ENCODE measurements around the gene OR52D1.

OR52D1 gene

DNA sequence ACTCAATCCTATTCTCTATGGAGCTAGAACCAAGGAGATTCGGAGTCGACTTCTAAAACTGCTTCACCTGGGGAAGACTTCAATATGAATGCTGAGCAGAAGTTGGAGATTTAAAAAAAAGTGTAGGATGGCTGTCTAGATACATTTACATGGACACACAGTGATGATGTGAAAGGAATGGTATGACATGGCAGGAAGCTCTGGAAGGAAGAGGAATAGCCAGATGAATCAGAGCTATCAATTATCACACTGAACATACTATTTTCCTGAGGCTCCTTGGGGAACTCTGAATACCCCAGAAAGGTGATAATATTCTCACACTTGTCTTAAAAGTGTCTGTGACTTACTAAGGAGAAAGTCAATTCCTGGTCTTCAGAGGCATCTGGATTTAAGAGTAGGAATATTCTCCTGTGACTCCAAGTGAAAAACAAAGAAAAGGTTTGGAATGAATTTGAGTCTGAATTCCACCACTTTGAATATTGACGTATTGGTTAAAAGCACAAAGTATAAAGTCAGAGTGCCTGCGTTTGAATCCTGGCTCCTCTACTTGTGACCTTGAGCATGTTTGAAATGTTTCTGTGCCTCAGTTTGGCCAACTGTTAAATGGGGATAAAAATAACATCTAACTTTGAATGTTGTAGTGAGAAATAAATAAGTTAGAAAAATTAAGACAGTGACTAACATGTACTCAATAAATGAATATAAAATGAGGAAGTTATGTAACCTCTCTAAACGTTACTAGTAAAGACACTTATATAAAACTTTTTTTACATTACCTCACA is 1.3 kb downstream of the OR52D1 start:
- H3K9ac ChIP-seq (ENCODE audit: low read length) = no peak overlapping the region
- H3K36me3 ChIP-seq (ENCODE audit: control insufficient read depth, insufficient read depth, low read length) = no peaks in the 10 kb centered on the region
- H3K27ac ChIP-seq (ENCODE audit: low read depth, low read length) = no peak overlapping the region
- H3K27me3 ChIP-seq (ENCODE audit: control insufficient read depth, insufficient read depth, low read length) = no peaks in the 10 kb centered on the region
- no peak overlapping the region for H3K4me3 ChIP-seq (ENCODE audit: low read length)
- no peaks in the 10 kb centered on the region for H3K4me1 ChIP-seq (ENCODE audit: control insufficient read depth, insufficient read depth, low read length)

- Histone ChIP-seq H3K4me3 (ENCODE audit: low read length) (no peak overlapping the region), H3K27me3 (ENCODE audit: control insufficient read depth, insufficient read depth, low read length) (no peaks in the 10 kb centered on the region), H3K36me3 (ENCODE audit: control insufficient read depth, insufficient read depth, low read length) (no peaks in the 10 kb centered on the region), H3K9ac (ENCODE audit: low read length) (no peak overlapping the region), H3K27ac (ENCODE audit: low read depth, low read length) (no peak overlapping the region), H3K4me1 (ENCODE audit: control insufficient read depth, insufficient read depth, low read length) (no peaks in the 10 kb centered on the region)
These were observed 11.2 kb downstream of the OR52D1 start for GRCh38 chr11:5499671-5500070.

GRCh38 chr11:5500393-5500801 is 11.9 kb downstream of the OR52D1 start:
- Histone ChIP-seq H3K9ac (ENCODE audit: low read length) (no peak overlapping the region), H3K27ac (ENCODE audit: low read depth, low read length) (no peak overlapping the region), H3K27me3 (ENCODE audit: control insufficient read depth, insufficient read depth, low read length) (no peaks in the 10 kb centered on the region), H3K4me3 (ENCODE audit: low read length) (no peak overlapping the region), H3K36me3 (ENCODE audit: control insufficient read depth, insufficient read depth, low read length) (no peaks in the 10 kb centered on the region), H3K4me1 (ENCODE audit: control insufficient read depth, insufficient read depth, low read length) (no peaks in the 10 kb centered on the region)

DNA sequence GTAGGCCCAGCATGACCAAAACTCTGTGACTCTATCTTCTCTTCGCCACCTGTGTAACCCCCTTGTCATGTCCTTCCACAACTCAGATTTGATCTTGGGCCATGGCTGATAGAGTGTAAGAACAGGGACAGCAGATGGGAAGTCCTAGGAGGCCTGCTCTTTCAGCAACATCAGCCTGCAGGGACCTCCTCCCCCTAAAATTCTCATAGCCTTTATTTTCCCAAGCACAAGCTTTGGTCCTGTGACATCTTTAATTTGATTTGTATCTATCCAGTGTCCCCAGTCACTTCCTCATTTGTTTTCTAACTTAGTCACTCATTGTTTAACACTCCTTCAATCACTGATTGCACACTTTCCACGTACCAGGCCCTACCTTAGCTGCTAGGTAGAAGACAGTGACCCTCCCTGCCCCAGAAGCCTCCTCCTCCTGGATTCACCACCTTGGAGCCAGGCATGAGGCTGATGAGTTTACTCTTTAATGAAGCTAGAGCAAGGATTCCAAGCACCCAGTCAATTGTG is 16.0 kb downstream of the OR52D1 start:
- H3K27me3 ChIP-seq (ENCODE audit: control insufficient read depth, insufficient read depth, low read length) = no peaks in the 10 kb centered on the region
- no peak overlapping the region for H3K4me3 ChIP-seq (ENCODE audit: low read length)
- no peak overlapping the region for H3K9ac ChIP-seq (ENCODE audit: low read length)
- H3K36me3 ChIP-seq (ENCODE audit: control insufficient read depth, insufficient read depth, low read length) = no peaks in the 10 kb centered on the region
- H3K4me1 ChIP-seq (ENCODE audit: control insufficient read depth, insufficient read depth, low read length) = no peaks in the 10 kb centered on the region
- no peak overlapping the region for H3K27ac ChIP-seq (ENCODE audit: low read depth, low read length)

DNA sequence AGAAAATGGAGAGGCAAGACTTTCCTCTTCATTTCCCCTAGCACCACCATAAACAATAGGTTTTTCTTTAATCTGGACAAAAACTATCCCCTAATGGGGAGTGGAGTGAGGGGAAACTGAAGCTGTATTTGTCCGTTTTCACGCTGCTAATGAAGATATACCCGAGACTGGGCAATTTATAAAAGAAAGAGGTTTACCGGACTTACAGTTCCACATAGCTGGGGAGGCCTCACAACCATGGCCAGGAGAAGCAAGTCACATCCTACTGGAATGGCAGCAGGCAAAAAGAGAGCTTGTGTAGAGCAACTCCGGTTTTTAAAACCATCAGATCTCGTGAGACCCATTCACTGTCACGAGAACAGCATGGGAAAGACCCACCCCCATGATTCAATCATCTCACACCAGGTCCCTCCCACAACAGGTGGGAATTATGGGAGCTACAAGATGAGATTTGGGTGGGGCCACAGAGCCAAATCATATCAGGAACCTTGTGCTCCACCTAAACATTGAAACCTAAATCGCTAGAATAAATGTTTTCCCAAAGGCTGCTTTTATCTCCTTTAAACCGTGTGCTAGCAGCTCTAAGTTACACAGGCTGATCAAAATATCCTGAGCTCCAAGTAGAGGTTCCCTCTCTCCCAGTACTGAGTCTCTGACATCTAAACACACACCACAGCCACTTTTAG is 17.0 kb downstream of the OR52D1 start:
- Histone ChIP-seq H3K4me1 (ENCODE audit: control insufficient read depth, insufficient read depth, low read length) (no peaks in the 10 kb centered on the region), H3K9ac (ENCODE audit: low read length) (no peak overlapping the region), H3K27me3 (ENCODE audit: control insufficient read depth, insufficient read depth, low read length) (no peaks in the 10 kb centered on the region), H3K27ac (ENCODE audit: low read depth, low read length) (no peak overlapping the region), H3K36me3 (ENCODE audit: control insufficient read depth, insufficient read depth, low read length) (no peaks in the 10 kb centered on the region), H3K4me3 (ENCODE audit: low read length) (no peak overlapping the region)

GRCh38 chr11:5507177-5507932 is 18.9 kb downstream of the OR52D1 start:
- Histone ChIP-seq H3K4me1 (ENCODE audit: control insufficient read depth, insufficient read depth, low read length) (no peaks in the 10 kb centered on the region), H3K36me3 (ENCODE audit: control insufficient read depth, insufficient read depth, low read length) (no peaks in the 10 kb centered on the region), H3K9ac (ENCODE audit: low read length) (no peak overlapping the region), H3K27me3 (ENCODE audit: control insufficient read depth, insufficient read depth, low read length) (no peaks in the 10 kb centered on the region), H3K27ac (ENCODE audit: low read depth, low read length) (no peak overlapping the region), H3K4me3 (ENCODE audit: low read length) (no peak overlapping the region)

DNA sequence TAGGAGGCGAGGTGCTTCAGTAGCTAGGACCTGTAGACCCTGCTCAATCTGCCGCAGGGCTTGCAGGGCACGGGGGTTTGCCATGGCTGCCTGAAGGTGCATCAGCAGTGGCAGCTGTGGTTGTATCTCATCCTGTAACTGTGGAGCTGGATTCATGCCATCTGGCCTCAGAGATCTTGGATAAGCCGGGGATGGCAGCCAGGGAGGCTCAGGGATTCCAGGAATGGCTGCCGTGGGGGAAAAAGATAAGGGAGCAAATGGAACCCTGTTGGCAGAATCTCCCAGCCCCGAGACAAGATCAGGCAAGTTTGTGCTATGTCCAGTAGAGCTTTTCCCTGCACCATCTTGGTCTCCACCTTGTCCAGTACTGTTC is 19.4 kb downstream of the OR52D1 start:
- Histone ChIP-seq H3K4me3 (ENCODE audit: low read length) (no peak overlapping the region), H3K9ac (ENCODE audit: low read length) (no peak overlapping the region), H3K4me1 (ENCODE audit: control insufficient read depth, insufficient read depth, low read length) (no peaks in the 10 kb centered on the region), H3K36me3 (ENCODE audit: control insufficient read depth, insufficient read depth, low read length) (no peaks in the 10 kb centered on the region), H3K27me3 (ENCODE audit: control insufficient read depth, insufficient read depth, low read length) (no peaks in the 10 kb centered on the region), H3K27ac (ENCODE audit: low read depth, low read length) (no peak overlapping the region)

GRCh38 chr11:5508605-5509004 is 20.1 kb downstream of the OR52D1 start:
- H3K36me3 ChIP-seq (ENCODE audit: control insufficient read depth, insufficient read depth, low read length) = no peaks in the 10 kb centered on the region
- H3K4me3 ChIP-seq (ENCODE audit: low read length) = no peak overlapping the region
- H3K9ac ChIP-seq (ENCODE audit: low read length) = no peak overlapping the region
- no peaks in the 10 kb centered on the region for H3K27me3 ChIP-seq (ENCODE audit: control insufficient read depth, insufficient read depth, low read length)
- no peaks in the 10 kb centered on the region for H3K4me1 ChIP-seq (ENCODE audit: control insufficient read depth, insufficient read depth, low read length)
- no peak overlapping the region for H3K27ac ChIP-seq (ENCODE audit: low read depth, low read length)

DNA sequence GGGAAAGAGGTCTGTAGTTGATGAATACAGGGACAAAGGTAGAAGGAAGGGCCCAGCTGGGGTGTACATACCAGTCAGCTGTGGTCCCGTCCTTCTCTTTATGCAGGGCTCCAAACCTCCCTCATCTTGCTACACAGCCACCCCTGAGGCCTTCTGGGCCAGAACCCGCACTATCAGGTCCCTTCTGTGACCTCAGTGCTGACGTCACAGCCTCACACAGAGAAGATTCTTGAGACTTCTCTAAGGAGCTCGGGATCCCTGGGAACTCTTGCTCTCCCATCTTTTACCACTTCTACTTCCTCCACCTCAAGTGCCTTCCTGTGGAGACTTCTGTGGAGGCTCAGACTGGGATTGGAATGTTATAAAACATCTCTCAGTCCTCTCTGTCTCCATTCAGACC is 21.3 kb downstream of the OR52D1 start, which contains the start of gene UBQLN3:
TSS of gene UBQLN3 (minus strand) at position 155 of the 400 bp plus-strand sequence. CDS start 399 bp downstream, outside the sequence.
- Histone ChIP-seq H3K4me3 (ENCODE audit: low read length) (no peak within 1 kb of the TSS), H3K36me3 (ENCODE audit: control insufficient read depth, insufficient read depth, low read length) (no peaks in the 10 kb centered on the region), H3K27me3 (ENCODE audit: control insufficient read depth, insufficient read depth, low read length) (no peaks in the 10 kb centered on the region), H3K9ac (ENCODE audit: low read length) (no peak within 1 kb of the TSS), H3K27ac (ENCODE audit: low read depth, low read length) (no peak within 1 kb of the TSS), H3K4me1 (ENCODE audit: control insufficient read depth, insufficient read depth, low read length) (no peaks in the 10 kb centered on the region)

- Histone ChIP-seq H3K36me3 (ENCODE audit: control insufficient read depth, insufficient read depth, low read length) (no peaks in the 10 kb centered on the region), H3K27ac (ENCODE audit: low read depth, low read length) (no peak overlapping the region), H3K4me1 (ENCODE audit: control insufficient read depth, insufficient read depth, low read length) (no peaks in the 10 kb centered on the region), H3K4me3 (ENCODE audit: low read length) (no peak overlapping the region), H3K27me3 (ENCODE audit: control insufficient read depth, insufficient read depth, low read length) (no peaks in the 10 kb centered on the region), H3K9ac (ENCODE audit: low read length) (no peak overlapping the region)
These were observed 26.4 kb downstream of the OR52D1 start for GRCh38 chr11:5514841-5515240.

- Histone ChIP-seq H3K4me1 (ENCODE audit: control insufficient read depth, insufficient read depth, low read length) (no peaks in the 10 kb centered on the region), H3K36me3 (ENCODE audit: control insufficient read depth, insufficient read depth, low read length) (no peaks in the 10 kb centered on the region), H3K27me3 (ENCODE audit: control insufficient read depth, insufficient read depth, low read length) (no peaks in the 10 kb centered on the region)
These were observed 28.1 kb downstream of the OR52D1 start, which contains the start of gene UBQLNL for GRCh38 chr11:5516599-5516998. Gene UBQLNL, minus strand, starts transcription at chr11:5516699. Its CDS starts 258 bp downstream, at chr11:5516441.

GRCh38 chr11:5521540-5521939 is 33.1 kb downstream of the OR52D1 start:
- Histone ChIP-seq H3K9ac (ENCODE audit: low read length) (no peak overlapping the region), H3K27ac (ENCODE audit: low read depth, low read length) (no peak overlapping the region), H3K4me3 (ENCODE audit: low read length) (no peak overlapping the region), H3K4me1 (ENCODE audit: control insufficient read depth, insufficient read depth, low read length) (no peaks in the 10 kb centered on the region), H3K36me3 (ENCODE audit: control insufficient read depth, insufficient read depth, low read length) (no peaks in the 10 kb centered on the region), H3K27me3 (ENCODE audit: control insufficient read depth, insufficient read depth, low read length) (no peaks in the 10 kb centered on the region)

More at GRCh38 chr11:5516599-5516998, 28.1 kb downstream of the OR52D1 start, which contains the start of gene UBQLNL:
- H3K27ac ChIP-seq (ENCODE audit: low read depth, low read length) = no peak within 1 kb of the TSS
- no peak within 1 kb of the TSS for H3K4me3 ChIP-seq (ENCODE audit: low read length)
- no peak within 1 kb of the TSS for H3K9ac ChIP-seq (ENCODE audit: low read length)

Measured in rectal smooth muscle tissue (tissue), 1 donor.